HepG2 (cell line): ENCODE measurements around the gene C3orf18. TPM values are rescaled to one million over a fixed set of nuclear protein-coding genes. Genes with fewer than 3 reads are reported as not detected.

Experiments used
- ATAC-seq: fragments of 200-7000 bp; cut with Tn5 transposase; 3 replicates; pipeline ENCODE4 v1.9.1; 2020; ENCODE audit warnings: mild to moderate bottlenecking, moderate library complexity
- BruUV-seq: library from RNA; stranded (reverse); fragments of 400-500 nt; replicated peaks from 2 replicates; lab custom pipeline; 2021; lab: Mats Ljungman, UMichigan
- CTCF ChIA-PET: fragments of 300-600 bp; formaldehyde crosslinking; extraction: SDS; loops from one replicate; lab custom pipeline; 2021; ENCODE audit warnings: low total read pairs, inconsistent platforms, low intra/inter-chr PET ratio; lab: Yijun Ruan, JAX
- POLR2A ChIA-PET: fragments of 350-600 bp; sonication (Branson Sonifier 250); formaldehyde crosslinking; loops from one replicate; lab custom pipeline; 2020; ENCODE audit warnings: antibody characterized with exemption, inconsistent platforms; lab: Yijun Ruan, JAX
- DNase-seq: peaks from one replicate; pipeline ENCODE4 v3.0.0-alpha.2; 2015; ENCODE audit warnings: low spot score
- FAIRE-seq: peaks from 3 replicates; lab custom pipeline; 2011; peaks lifted over from hg19 to GRCh38; lab: Jason Lieb, UNC
- H2AFZ ChIP-seq: one replicate; pipeline ENCODE4 v1.6.1; 2011; ENCODE audit warnings: low read length, inconsistent platforms
- H3K27ac ChIP-seq: fragments of 300-600 bp; 3 replicates; pipeline ENCODE4 v1.8.0; 2011; ENCODE audit warnings: mixed run types, mild to moderate bottlenecking, mixed read lengths, low read length, inconsistent platforms; ENCODE audit not compliant: insufficient read depth; ENCODE audit errors: extremely low read length
- H3K27me3 ChIP-seq, 2 experiments: fragments of 200-600 bp in 1 of 2; 2 replicates in 1 of 2; 3 replicates in 1 of 2; pipeline versions ENCODE4 v1.6.0 to v1.8.0; 2011; ENCODE audit warnings: low read length in 2 of 2, mild to moderate bottlenecking in 2 of 2, moderate library complexity in 2 of 2, inconsistent platforms in 1 of 2; ENCODE audit not compliant: insufficient read depth in 2 of 2, control insufficient read depth in 1 of 2
- H3K36me3 ChIP-seq, 2 experiments: fragments of 200-600 bp in 1 of 2; replicated peaks in 1 of 2; 2 replicates in 1 of 2; 3 replicates in 1 of 2; pipeline versions ENCODE4 v1.5.1 to v1.8.0; 2011; ENCODE audit warnings: low read length in 2 of 2, inconsistent platforms in 1 of 2; ENCODE audit not compliant: insufficient read depth in 2 of 2, control insufficient read depth in 1 of 2
- H3K4me1 ChIP-seq: 2 replicates; pipeline ENCODE4 v1.5.1; 2012; ENCODE audit warnings: low read length, inconsistent platforms; ENCODE audit not compliant: insufficient read depth
- H3K4me2 ChIP-seq: 2 replicates; pipeline ENCODE4 v1.6.0; 2011; ENCODE audit warnings: low read depth, low read length, inconsistent platforms
- H3K4me3 ChIP-seq, 3 experiments: fragments of 200-600 bp in 1 of 3; sonication (generic), shearing (Covaris generic) in 1 of 3; replicated peaks in 1 of 3; 2 replicates each; pipeline ENCODE4 v1.5.1; 2011 to 2016; ENCODE audit warnings: low read length in 3 of 3, inconsistent platforms in 2 of 3, low read depth in 2 of 3, mild to moderate bottlenecking in 2 of 3, control low read depth in 1 of 3, mixed read lengths in 1 of 3; ENCODE audit not compliant: insufficient read depth in 1 of 3
- H3K79me2 ChIP-seq: one replicate; pipeline ENCODE4 v1.6.1; 2011; ENCODE audit warnings: low read length, inconsistent platforms; ENCODE audit not compliant: insufficient read depth
- H3K9ac ChIP-seq: 2 replicates; pipeline ENCODE4 v1.6.0; 2011; ENCODE audit warnings: mild to moderate bottlenecking, low read depth, low read length, inconsistent platforms; ENCODE audit not compliant: insufficient read depth
- H3K9me3 ChIP-seq: 2 replicates; pipeline ENCODE4 v1.5.1; 2012; ENCODE audit warnings: mild to moderate bottlenecking, low read length
- H4K20me1 ChIP-seq: 2 replicates; pipeline ENCODE4 v1.6.0; 2011; ENCODE audit warnings: inconsistent platforms, mild to moderate bottlenecking, low read length, moderate library complexity; ENCODE audit not compliant: insufficient read depth
- BRD4 ChIP-seq: sonication (generic); formaldehyde crosslinking; IDR thresholded peaks from 2 replicates; pipeline ENCODE4 v1.4.0; 2020; ENCODE audit warnings: missing genetic modification reagents
- CSRNP1 ChIP-seq: sonication (generic); formaldehyde crosslinking; IDR thresholded peaks from 2 replicates; pipeline ENCODE4 v1.8.1; 2023; ENCODE audit warnings: mild to moderate bottlenecking, missing genetic modification reagents
- KDM5B ChIP-seq: sonication (generic); formaldehyde crosslinking; IDR thresholded peaks from 2 replicates; pipeline ENCODE4 v1.4.0; 2020; ENCODE audit warnings: missing genetic modification reagents, mild to moderate bottlenecking, borderline replicate concordance
- LCORL ChIP-seq, 2 experiments: fragments of 450-650 bp in 1 of 2; sonication (generic) in 1 of 2; formaldehyde crosslinking in 1 of 2; IDR thresholded peaks; 2 replicates each; pipeline versions ENCODE4 v1.5.0 to v1.6.1; 2017 to 2020; ENCODE audit warnings: antibody characterized with exemption in 1 of 2, missing genetic modification reagents in 1 of 2
- ZC3H4 ChIP-seq: sonication (generic); formaldehyde crosslinking; IDR thresholded peaks from 2 replicates; pipeline ENCODE4 v1.4.0; 2020; ENCODE audit warnings: missing genetic modification reagents, borderline replicate concordance
- ZMAT5 ChIP-seq: sonication (generic); formaldehyde crosslinking; IDR thresholded peaks from 2 replicates; pipeline ENCODE4 v1.5.0; 2020; ENCODE audit warnings: mild to moderate bottlenecking, low read depth, missing genetic modification reagents, borderline replicate concordance
- ZNF747 ChIP-seq: sonication (generic); formaldehyde crosslinking; IDR thresholded peaks from 2 replicates; pipeline ENCODE4 v1.8.1; 2023; ENCODE audit warnings: missing genetic modification reagents, mild to moderate bottlenecking, borderline replicate concordance
- WGBS: methylation state at CpG from one replicate; pipeline ENCODE4 v1.1.6; 2017; ENCODE audit warnings: low lambda C conversion rate; 5-methylcytosine and 5-hydroxymethylcytosine counted together
- in situ Hi-C: cut with HindIII; loops from 2 replicates; pipeline ENCODE4 v1.10.0; 2017; ENCODE audit warnings: low pct_unique_long_range_greater_than_20kb; ENCODE audit not compliant: extremely low pct_ligation_motif_present
- intact Hi-C: fragments of 100-400 bp; cut with micrococcal nuclease; formaldehyde crosslinking; loops from one replicate; pipeline ENCODE4 v1.10.0; 2022; ENCODE audit not compliant: unreplicated experiment
- polyA plus RNA-seq, 8 experiments: library from polyadenylated mRNA; depleted of rRNA in 3 of 8; stranded (reverse) in 7 of 8; unstranded in 1 of 8; fragments of >200 nt; fragmentation: Illumina TruSeq in 4 of 8; extraction: Trizol in 4 of 8; gene quantifications; 2 replicates each; pipeline versions ENCODE4 v1.2.1 to v1.2.3, GENCODE V29; 2011 to 2016; ENCODE audit warnings: low read depth in 4 of 8, missing spikeins in 1 of 8, mixed read lengths in 1 of 8; ENCODE audit not compliant: insufficient read depth in 1 of 8
- total RNA-seq, 5 experiments: library from RNA; depleted of rRNA; stranded (reverse); fragments of >200 nt; fragmentation: Illumina TruSeq; extraction: Trizol; gene quantifications; 2 replicates each; pipeline ENCODE4 v1.2.3, GENCODE V29; 2016; ENCODE audit warnings: low read depth in 1 of 5
- TF ChIP-seq, protein P1 (sequence below): sonication (generic); formaldehyde crosslinking; IDR thresholded peaks from 2 replicates; pipeline ENCODE4 v1.4.0; 2020; ENCODE audit warnings: mild to moderate bottlenecking, low read depth, missing genetic modification reagents
- TF ChIP-seq, protein P2 (sequence below): sonication (generic); formaldehyde crosslinking; IDR thresholded peaks from 2 replicates; pipeline ENCODE4 v1.4.0; 2020; ENCODE audit warnings: missing genetic modification reagents

The C3orf18 gene
- total and polyA plus RNA-seq, 2 of the 13 experiments (the other 11 are each of a cell fraction or from before 2014, with no cell fraction given) = 1.6 to 4.8 TPM

- ChIA-PET POLR2A (no interaction called here), CTCF (no interaction called here)
- in situ Hi-C loops = no loop called here
- H3K4me1 ChIP-seq = peaks cover 73% of the 10 kb centered on the region
- H3K27ac ChIP-seq = no peak overlapping the region
- no peak overlapping the region for H3K9ac ChIP-seq
- no peak overlapping the region for H2AFZ ChIP-seq
- TF ChIP-seq, protein P1, sequence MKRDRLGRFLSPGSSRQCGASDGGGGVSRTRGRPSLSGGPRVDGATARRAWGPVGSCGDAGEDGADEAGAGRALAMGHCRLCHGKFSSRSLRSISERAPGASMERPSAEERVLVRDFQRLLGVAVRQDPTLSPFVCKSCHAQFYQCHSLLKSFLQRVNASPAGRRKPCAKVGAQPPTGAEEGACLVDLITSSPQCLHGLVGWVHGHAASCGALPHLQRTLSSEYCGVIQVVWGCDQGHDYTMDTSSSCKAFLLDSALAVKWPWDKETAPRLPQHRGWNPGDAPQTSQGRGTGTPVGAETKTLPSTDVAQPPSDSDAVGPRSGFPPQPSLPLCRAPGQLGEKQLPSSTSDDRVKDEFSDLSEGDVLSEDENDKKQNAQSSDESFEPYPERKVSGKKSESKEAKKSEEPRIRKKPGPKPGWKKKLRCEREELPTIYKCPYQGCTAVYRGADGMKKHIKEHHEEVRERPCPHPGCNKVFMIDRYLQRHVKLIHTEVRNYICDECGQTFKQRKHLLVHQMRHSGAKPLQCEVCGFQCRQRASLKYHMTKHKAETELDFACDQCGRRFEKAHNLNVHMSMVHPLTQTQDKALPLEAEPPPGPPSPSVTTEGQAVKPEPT (CRISPR knock-in tag) = no peak
- TF ChIP-seq ZNF747 (CRISPR knock-in tag) (no peak), LCORL (IDR thresholded peaks at IDR 0.05) (peak; percentile 94), LCORL (CRISPR knock-in tag; IDR thresholded peaks at IDR 0.05) (no peak)
- no TSS peak for BruUV-seq
- intact Hi-C loops = no loop called here
- no peak overlapping the region for H3K4me2 ChIP-seq
- H3K9me3 ChIP-seq = no peaks in the 10 kb centered on the region
- no peaks in the 10 kb centered on the region; a peak in 1 of 5 replicates for H3K27me3 ChIP-seq
- H3K79me2 ChIP-seq = no peaks in the 10 kb centered on the region
- no peaks in the 10 kb centered on the region for H3K36me3 ChIP-seq
- WGBS = 21% methylated on average over 1 of the region's 2 CpGs
- H3K4me3 ChIP-seq = no peak overlapping the region
- DNase-seq (no peak), ATAC-seq (no peak), FAIRE-seq (no peak)
- H4K20me1 ChIP-seq = no peaks in the 10 kb centered on the region
Observed at GRCh38 chr3:50594253-50594785, 26.8 kb upstream of the C3orf18 start.

DNA sequence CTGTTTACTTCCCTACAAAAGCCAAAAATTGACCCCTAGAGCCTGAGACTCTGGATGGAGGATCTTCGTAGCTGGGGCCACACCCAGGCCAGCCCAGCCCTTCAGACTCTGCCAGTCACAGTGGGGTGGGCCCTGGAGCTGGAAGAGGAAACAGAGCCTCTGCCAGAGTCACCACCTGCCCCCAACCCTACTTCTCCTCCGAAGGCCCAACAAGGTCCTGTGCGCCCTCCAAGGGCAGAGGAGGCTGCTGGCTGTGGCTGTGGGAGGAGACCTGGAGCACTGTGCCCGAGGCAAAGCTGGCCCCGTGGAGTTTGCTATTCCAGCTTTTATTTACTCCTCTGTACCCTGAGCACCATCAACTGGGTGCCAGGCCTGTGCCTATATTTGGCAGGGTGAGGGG lies 25.0 kb upstream of the C3orf18 start:
- H3K27ac ChIP-seq = no peak overlapping the region
- no peak overlapping the region for H2AFZ ChIP-seq
- FAIRE-seq = no peak
- H3K9ac ChIP-seq = peak overlapping the region; percentile 0; the same call in 1 of the 2 replicates
- no TSS peak for BruUV-seq
- CTCF ChIA-PET = no interaction called here
- intact Hi-C loops (no loop called here), in situ Hi-C loops (no loop called here)
- ATAC-seq = no peak
- peaks cover 78% of the 10 kb centered on the region for H3K4me1 ChIP-seq
- no peaks in the 10 kb centered on the region; a peak in 1 of 5 replicates for H3K27me3 ChIP-seq
- H4K20me1 ChIP-seq = no peaks in the 10 kb centered on the region
- POLR2A ChIA-PET = interaction anchor here (1.1 to 5.7 kb wide), 6 partner anchors 9 to 25 kb away, joined by 3 to 176 read pairs (median 9); partner anchors contain the start of genes CISH, HEMK1 and MAPKAPK3
- no peak for DNase-seq
- no peak overlapping the region for H3K4me3 ChIP-seq
- peak overlapping the region; percentile 41 for H3K4me2 ChIP-seq
- H3K79me2 ChIP-seq = no peaks in the 10 kb centered on the region
- no peaks in the 10 kb centered on the region for H3K9me3 ChIP-seq
- H3K36me3 ChIP-seq = no peaks in the 10 kb centered on the region
- WGBS = 59% methylated on average over 3 of the region's 5 CpGs
- TF ChIP-seq ZC3H4 (CRISPR knock-in tag) (no peak), KDM5B (CRISPR knock-in tag) (no peak), CSRNP1 (no peak), ZMAT5 (CRISPR knock-in tag) (no peak), BRD4 (CRISPR knock-in tag) (no peak)
- TF ChIP-seq, protein P2, sequence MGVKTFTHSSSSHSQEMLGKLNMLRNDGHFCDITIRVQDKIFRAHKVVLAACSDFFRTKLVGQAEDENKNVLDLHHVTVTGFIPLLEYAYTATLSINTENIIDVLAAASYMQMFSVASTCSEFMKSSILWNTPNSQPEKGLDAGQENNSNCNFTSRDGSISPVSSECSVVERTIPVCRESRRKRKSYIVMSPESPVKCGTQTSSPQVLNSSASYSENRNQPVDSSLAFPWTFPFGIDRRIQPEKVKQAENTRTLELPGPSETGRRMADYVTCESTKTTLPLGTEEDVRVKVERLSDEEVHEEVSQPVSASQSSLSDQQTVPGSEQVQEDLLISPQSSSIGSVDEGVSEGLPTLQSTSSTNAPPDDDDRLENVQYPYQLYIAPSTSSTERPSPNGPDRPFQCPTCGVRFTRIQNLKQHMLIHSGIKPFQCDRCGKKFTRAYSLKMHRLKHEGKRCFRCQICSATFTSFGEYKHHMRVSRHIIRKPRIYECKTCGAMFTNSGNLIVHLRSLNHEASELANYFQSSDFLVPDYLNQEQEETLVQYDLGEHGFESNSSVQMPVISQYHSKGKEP (CRISPR knock-in tag) = no peak
